ENCODE data around the gene WDFY4.

The WDFY4 gene

DNA sequence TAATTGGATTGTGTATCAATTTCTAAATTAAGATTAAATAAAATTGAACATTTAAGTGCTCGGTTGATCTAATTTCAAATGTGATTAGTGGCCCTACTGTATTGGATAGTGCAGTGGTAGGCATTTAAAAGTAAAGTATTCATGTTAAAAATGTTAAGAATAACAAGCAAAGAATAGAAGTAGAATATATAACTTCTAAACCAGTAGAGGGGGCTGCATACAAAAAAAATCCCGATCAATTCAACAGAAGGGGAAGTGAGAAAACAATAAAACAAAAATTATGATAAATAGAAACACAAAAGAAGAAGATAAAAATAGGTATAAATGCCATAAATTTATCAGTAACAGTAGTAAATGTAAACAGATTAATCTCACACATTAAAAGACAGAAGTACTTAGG, 24.9 kb upstream of the WDFY4 start:
- no peak overlapping the region for H3K4me3 ChIP-seq (ENCODE audit: low read length)
- TF ChIP-seq, protein P1, sequence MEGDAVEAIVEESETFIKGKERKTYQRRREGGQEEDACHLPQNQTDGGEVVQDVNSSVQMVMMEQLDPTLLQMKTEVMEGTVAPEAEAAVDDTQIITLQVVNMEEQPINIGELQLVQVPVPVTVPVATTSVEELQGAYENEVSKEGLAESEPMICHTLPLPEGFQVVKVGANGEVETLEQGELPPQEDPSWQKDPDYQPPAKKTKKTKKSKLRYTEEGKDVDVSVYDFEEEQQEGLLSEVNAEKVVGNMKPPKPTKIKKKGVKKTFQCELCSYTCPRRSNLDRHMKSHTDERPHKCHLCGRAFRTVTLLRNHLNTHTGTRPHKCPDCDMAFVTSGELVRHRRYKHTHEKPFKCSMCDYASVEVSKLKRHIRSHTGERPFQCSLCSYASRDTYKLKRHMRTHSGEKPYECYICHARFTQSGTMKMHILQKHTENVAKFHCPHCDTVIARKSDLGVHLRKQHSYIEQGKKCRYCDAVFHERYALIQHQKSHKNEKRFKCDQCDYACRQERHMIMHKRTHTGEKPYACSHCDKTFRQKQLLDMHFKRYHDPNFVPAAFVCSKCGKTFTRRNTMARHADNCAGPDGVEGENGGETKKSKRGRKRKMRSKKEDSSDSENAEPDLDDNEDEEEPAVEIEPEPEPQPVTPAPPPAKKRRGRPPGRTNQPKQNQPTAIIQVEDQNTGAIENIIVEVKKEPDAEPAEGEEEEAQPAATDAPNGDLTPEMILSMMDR (conservative IDR thresholded peaks at IDR 0.05; ENCODE audit: low read depth, low read length): peak; percentile 45
- no peak for DNase-seq (ENCODE audit: low read depth)

- H3K4me3 ChIP-seq (ENCODE audit: low read length): no peak overlapping the region
- TF ChIP-seq, protein P1 (conservative IDR thresholded peaks at IDR 0.05; ENCODE audit: low read depth, low read length): no peak
- no peak for DNase-seq (ENCODE audit: low read depth)
These were observed 23.2 kb upstream of the WDFY4 start for GRCh38 chr10:48661441-48661840.

GRCh38 chr10:48667960-48668590, 16.6 kb upstream of the WDFY4 start:
- TF ChIP-seq, protein P1 (conservative IDR thresholded peaks at IDR 0.05; ENCODE audit: low read depth, low read length): no peak
- no peak for DNase-seq (ENCODE audit: low read depth)
- H3K4me3 ChIP-seq (ENCODE audit: low read length): no peak overlapping the region

DNA sequence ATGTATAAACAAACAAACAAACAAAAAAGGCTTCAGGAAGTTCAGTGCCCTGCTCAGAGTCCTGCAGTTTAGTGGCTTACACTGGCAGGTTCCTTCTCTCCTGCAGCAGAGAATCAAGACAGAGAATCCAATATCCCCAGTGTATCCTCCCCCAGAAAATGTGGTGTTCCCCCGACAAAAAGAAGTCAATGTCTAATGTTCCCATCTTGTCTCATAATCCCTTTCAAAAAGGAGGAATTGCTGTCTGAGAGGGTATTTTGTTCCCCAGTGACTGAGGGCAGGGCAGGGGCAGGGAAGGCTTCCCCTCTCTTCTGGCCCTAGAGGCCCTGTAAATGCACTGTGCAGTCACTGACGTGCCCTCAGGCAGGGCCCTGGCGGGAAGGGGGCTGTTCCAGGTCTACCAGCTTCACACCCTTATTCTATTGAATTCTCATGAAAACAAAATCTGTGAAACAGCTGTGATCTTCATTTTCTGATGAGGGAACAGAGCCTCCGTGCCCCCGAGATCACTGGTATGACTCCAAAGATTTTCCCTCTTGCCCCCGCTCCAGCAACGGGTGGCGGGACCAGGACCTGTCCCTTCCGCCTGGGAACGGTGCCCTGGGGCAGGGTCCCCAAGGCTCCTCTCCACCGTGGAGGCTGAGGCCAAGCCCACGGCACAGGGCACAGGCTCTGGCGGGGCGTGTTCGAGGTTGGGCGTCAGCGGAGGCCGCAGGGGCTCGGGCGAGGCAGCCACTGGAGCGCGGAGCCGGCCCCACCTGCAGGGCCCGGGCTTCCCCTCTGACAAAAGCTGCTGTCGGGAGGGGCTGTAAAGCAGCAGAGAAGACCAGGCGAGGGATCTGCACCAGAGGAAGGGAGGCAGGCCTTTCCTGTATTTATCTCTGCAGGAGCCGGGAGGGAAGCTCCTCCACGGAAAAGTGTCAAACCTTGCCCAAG, 13.4 kb upstream of the WDFY4 start:
- no peak for DNase-seq (ENCODE audit: low read depth)
- TF ChIP-seq, protein P1 (conservative IDR thresholded peaks at IDR 0.05; ENCODE audit: low read depth, low read length): no peak
- no peak overlapping the region for H3K4me3 ChIP-seq (ENCODE audit: low read length)

- TF ChIP-seq, protein P1 (conservative IDR thresholded peaks at IDR 0.05; ENCODE audit: low read depth, low read length): no peak
- no peak overlapping the region for H3K4me3 ChIP-seq (ENCODE audit: low read length)
- no peak for DNase-seq (ENCODE audit: low read depth)
These were observed 12.6 kb upstream of the WDFY4 start for GRCh38 chr10:48671914-48672595.

- TF ChIP-seq, protein P1 (conservative IDR thresholded peaks at IDR 0.05; ENCODE audit: low read depth, low read length): no peak
- H3K4me3 ChIP-seq (ENCODE audit: low read length): no peak overlapping the region
- DNase-seq (ENCODE audit: low read depth): no peak
These were observed 11.9 kb upstream of the WDFY4 start for GRCh38 chr10:48672596-48673265.

All from retinal pigment epithelial cell (primary cell).